NCI-H774 (cell line): ENCODE data around the gene SLC43A3.
"Not testable (repeated sequence)": the region's sequence is repeated elsewhere in the genome, so short reads cannot be mapped to it uniquely, and the experiment has no call there.

Experiments
- DNase-seq: peaks from one replicate; lab custom pipeline; 2025; lab: John Stamatoyannopoulos, UW

Gene SLC43A3

GRCh38 chr11:57405271-57405860 is 21.6 kb downstream of the SLC43A3 start:
- no peak for DNase-seq

GRCh38 chr11:57403802-57404147 is 23.1 kb downstream of the SLC43A3 start:
- DNase-seq = no peak

GRCh38 chr11:57403003-57403801 is 23.7 kb downstream of the SLC43A3 start:
- not testable (repeated sequence) for DNase-seq

GRCh38 chr11:57402188-57403002 is 24.5 kb downstream of the SLC43A3 start:
- no peak for DNase-seq

GRCh38 chr11:57399972-57400578 is 26.8 kb downstream of the SLC43A3 start:
- DNase-seq = no peak

GRCh38 chr11:57399221-57399620 is 27.7 kb downstream of the SLC43A3 start:
- no peak for DNase-seq

GRCh38 chr11:57397394-57397990 is 29.4 kb downstream of the SLC43A3 start:
- no peak for DNase-seq

GRCh38 chr11:57396744-57397143 is 30.2 kb downstream of the SLC43A3 start:
- DNase-seq = no peak

GRCh38 chr11:57395905-57396623 is 30.9 kb downstream of the SLC43A3 start:
- no peak for DNase-seq

GRCh38 chr11:57394203-57394965 is 32.5 kb downstream of the SLC43A3 start:
- DNase-seq = no peak

- DNase-seq = no peak
Measured at GRCh38 chr11:57392763-57393105, 34.2 kb downstream of the SLC43A3 start.

- DNase-seq = no peak
Measured at GRCh38 chr11:57392066-57392762, 34.7 kb downstream of the SLC43A3 start.

GRCh38 chr11:57391539-57391938 is 35.4 kb downstream of the SLC43A3 start:
- DNase-seq = no peak

- no peak for DNase-seq
Measured at GRCh38 chr11:57391111-57391510, 35.8 kb downstream of the SLC43A3 start.

- no peak for DNase-seq
Measured at GRCh38 chr11:57390535-57390934, 36.4 kb downstream of the SLC43A3 start, which contains the start of gene PRG2. Gene PRG2, minus strand, starts transcription at chr11:57390650. Its CDS starts 706 bp downstream, at chr11:57389944.

- DNase-seq = no peak
Measured at GRCh38 chr11:57387289-57388030, 39.5 kb downstream of the SLC43A3 start.

- no peak for DNase-seq
Measured at GRCh38 chr11:57386178-57386940, 40.6 kb downstream of the SLC43A3 start.

GRCh38 chr11:57380975-57381374 is 45.9 kb downstream of the SLC43A3 start, which contains the start of gene PRG3:
Gene PRG3, minus strand, starts transcription at chr11:57381150. Its CDS starts 442 bp downstream, at chr11:57380708.
- DNase-seq = no peak
